Measurements from ENCODE around the gene CLDN8.

Gene CLDN8

GRCh38 chr21:30216041-30216723, at the start of gene CLDN8:
Gene CLDN8 (minus strand): TSS chr21:30216097. CDS start chr21:30215925, 172 bp downstream.
- no peak within 1 kb of the TSS for H3K4me3 ChIP-seq (ENCODE audit: low read depth in 1 of 2, low read length in 2 of 2)
- H3K4me1 ChIP-seq (ENCODE audit: insufficient read depth, low read length), result no peaks in the 10 kb centered on the region
- H3K27me3 ChIP-seq (ENCODE audit: control insufficient read depth in 1 of 2, insufficient read depth in 2 of 2, low read length in 2 of 2), result no peaks in the 10 kb centered on the region
- H3K9me3 ChIP-seq (ENCODE audit: low read length), result no peaks in the 10 kb centered on the region
- no peak within 1 kb of the TSS for H3K27ac ChIP-seq (ENCODE audit: low read depth, low read length)
- no peaks in the 10 kb centered on the region for H3K36me3 ChIP-seq (ENCODE audit: insufficient read depth, low read length)
- H3K9ac ChIP-seq (ENCODE audit: low read length), result no peak within 1 kb of the TSS

GRCh38 chr21:30257773-30258172, 41.9 kb upstream of the CLDN8 start:
- H3K9me3 ChIP-seq (ENCODE audit: low read length), result no peaks in the 10 kb centered on the region
- H3K9ac ChIP-seq (ENCODE audit: low read length), result no peak overlapping the region
- no peak overlapping the region for H3K4me3 ChIP-seq (ENCODE audit: low read depth in 1 of 2, low read length in 2 of 2)
- no peaks in the 10 kb centered on the region for H3K27me3 ChIP-seq (ENCODE audit: control insufficient read depth in 1 of 2, insufficient read depth in 2 of 2, low read length in 2 of 2)
- H3K4me1 ChIP-seq (ENCODE audit: insufficient read depth, low read length), result no peaks in the 10 kb centered on the region
- no peaks in the 10 kb centered on the region for H3K36me3 ChIP-seq (ENCODE audit: insufficient read depth, low read length)
- H3K27ac ChIP-seq (ENCODE audit: low read depth, low read length), result no peak overlapping the region

- Histone ChIP-seq H3K9me3 (ENCODE audit: low read length) (no peaks in the 10 kb centered on the region), H3K9ac (ENCODE audit: low read length) (no peak overlapping the region), H3K27me3 (ENCODE audit: control insufficient read depth in 1 of 2, insufficient read depth in 2 of 2, low read length in 2 of 2) (no peaks in the 10 kb centered on the region), H3K27ac (ENCODE audit: low read depth, low read length) (no peak overlapping the region), H3K36me3 (ENCODE audit: insufficient read depth, low read length) (no peaks in the 10 kb centered on the region), H3K4me1 (ENCODE audit: insufficient read depth, low read length) (no peaks in the 10 kb centered on the region), H3K4me3 (ENCODE audit: low read depth in 1 of 2, low read length in 2 of 2) (no peak overlapping the region)
Measured at GRCh38 chr21:30256100-30256499, 40.2 kb upstream of the CLDN8 start.

GRCh38 chr21:30255679-30256078, 39.8 kb upstream of the CLDN8 start:
- no peaks in the 10 kb centered on the region for H3K27me3 ChIP-seq (ENCODE audit: control insufficient read depth in 1 of 2, insufficient read depth in 2 of 2, low read length in 2 of 2)
- H3K4me1 ChIP-seq (ENCODE audit: insufficient read depth, low read length), result no peaks in the 10 kb centered on the region
- H3K4me3 ChIP-seq (ENCODE audit: low read depth in 1 of 2, low read length in 2 of 2), result no peak overlapping the region
- no peak overlapping the region for H3K9ac ChIP-seq (ENCODE audit: low read length)
- no peaks in the 10 kb centered on the region for H3K9me3 ChIP-seq (ENCODE audit: low read length)
- H3K36me3 ChIP-seq (ENCODE audit: insufficient read depth, low read length), result no peaks in the 10 kb centered on the region
- no peak overlapping the region for H3K27ac ChIP-seq (ENCODE audit: low read depth, low read length)

- Histone ChIP-seq H3K9ac (ENCODE audit: low read length) (no peak overlapping the region), H3K27ac (ENCODE audit: low read depth, low read length) (no peak overlapping the region), H3K4me3 (ENCODE audit: low read depth in 1 of 2, low read length in 2 of 2) (no peak overlapping the region), H3K4me1 (ENCODE audit: insufficient read depth, low read length) (no peaks in the 10 kb centered on the region), H3K27me3 (ENCODE audit: control insufficient read depth in 1 of 2, insufficient read depth in 2 of 2, low read length in 2 of 2) (no peaks in the 10 kb centered on the region), H3K36me3 (ENCODE audit: insufficient read depth, low read length) (no peaks in the 10 kb centered on the region), H3K9me3 (ENCODE audit: low read length) (no peaks in the 10 kb centered on the region)
Measured at GRCh38 chr21:30251781-30252180, 35.9 kb upstream of the CLDN8 start.

- Histone ChIP-seq H3K27ac (ENCODE audit: low read depth, low read length) (no peak overlapping the region), H3K36me3 (ENCODE audit: insufficient read depth, low read length) (no peaks in the 10 kb centered on the region), H3K27me3 (ENCODE audit: control insufficient read depth in 1 of 2, insufficient read depth in 2 of 2, low read length in 2 of 2) (no peaks in the 10 kb centered on the region), H3K9ac (ENCODE audit: low read length) (no peak overlapping the region), H3K9me3 (ENCODE audit: low read length) (no peaks in the 10 kb centered on the region), H3K4me1 (ENCODE audit: insufficient read depth, low read length) (no peaks in the 10 kb centered on the region), H3K4me3 (ENCODE audit: low read depth in 1 of 2, low read length in 2 of 2) (no peak overlapping the region)
Measured at GRCh38 chr21:30249936-30250335, 34.0 kb upstream of the CLDN8 start.

- Histone ChIP-seq H3K27me3 (ENCODE audit: control insufficient read depth in 1 of 2, insufficient read depth in 2 of 2, low read length in 2 of 2) (no peaks in the 10 kb centered on the region), H3K36me3 (ENCODE audit: insufficient read depth, low read length) (no peaks in the 10 kb centered on the region), H3K4me3 (ENCODE audit: low read depth in 1 of 2, low read length in 2 of 2) (no peak overlapping the region), H3K27ac (ENCODE audit: low read depth, low read length) (no peak overlapping the region), H3K9me3 (ENCODE audit: low read length) (no peaks in the 10 kb centered on the region), H3K4me1 (ENCODE audit: insufficient read depth, low read length) (no peaks in the 10 kb centered on the region), H3K9ac (ENCODE audit: low read length) (no peak overlapping the region)
Measured at GRCh38 chr21:30248844-30249243, 32.9 kb upstream of the CLDN8 start.

GRCh38 chr21:30245061-30245460, 29.2 kb upstream of the CLDN8 start:
- no peaks in the 10 kb centered on the region for H3K9me3 ChIP-seq (ENCODE audit: low read length)
- H3K4me1 ChIP-seq (ENCODE audit: insufficient read depth, low read length), result no peaks in the 10 kb centered on the region
- no peak overlapping the region for H3K27ac ChIP-seq (ENCODE audit: low read depth, low read length)
- no peak overlapping the region for H3K9ac ChIP-seq (ENCODE audit: low read length)
- no peaks in the 10 kb centered on the region for H3K27me3 ChIP-seq (ENCODE audit: control insufficient read depth in 1 of 2, insufficient read depth in 2 of 2, low read length in 2 of 2)
- H3K4me3 ChIP-seq (ENCODE audit: low read depth in 1 of 2, low read length in 2 of 2), result no peak overlapping the region
- no peaks in the 10 kb centered on the region for H3K36me3 ChIP-seq (ENCODE audit: insufficient read depth, low read length)

GRCh38 chr21:30243691-30244090, 27.8 kb upstream of the CLDN8 start:
- H3K36me3 ChIP-seq (ENCODE audit: insufficient read depth, low read length), result no peaks in the 10 kb centered on the region
- H3K4me1 ChIP-seq (ENCODE audit: insufficient read depth, low read length), result no peaks in the 10 kb centered on the region
- no peaks in the 10 kb centered on the region for H3K27me3 ChIP-seq (ENCODE audit: control insufficient read depth in 1 of 2, insufficient read depth in 2 of 2, low read length in 2 of 2)
- no peak overlapping the region for H3K4me3 ChIP-seq (ENCODE audit: low read depth in 1 of 2, low read length in 2 of 2)
- no peaks in the 10 kb centered on the region for H3K9me3 ChIP-seq (ENCODE audit: low read length)
- H3K27ac ChIP-seq (ENCODE audit: low read depth, low read length), result no peak overlapping the region
- no peak overlapping the region for H3K9ac ChIP-seq (ENCODE audit: low read length)

GRCh38 chr21:30240661-30241060, 24.8 kb upstream of the CLDN8 start:
- H3K4me1 ChIP-seq (ENCODE audit: insufficient read depth, low read length), result no peaks in the 10 kb centered on the region
- H3K36me3 ChIP-seq (ENCODE audit: insufficient read depth, low read length), result no peaks in the 10 kb centered on the region
- no peak overlapping the region for H3K9ac ChIP-seq (ENCODE audit: low read length)
- no peaks in the 10 kb centered on the region for H3K9me3 ChIP-seq (ENCODE audit: low read length)
- H3K27ac ChIP-seq (ENCODE audit: low read depth, low read length), result no peak overlapping the region
- H3K27me3 ChIP-seq (ENCODE audit: control insufficient read depth in 1 of 2, insufficient read depth in 2 of 2, low read length in 2 of 2), result no peaks in the 10 kb centered on the region
- no peak overlapping the region for H3K4me3 ChIP-seq (ENCODE audit: low read depth in 1 of 2, low read length in 2 of 2)

- Histone ChIP-seq H3K9ac (ENCODE audit: low read length) (no peak overlapping the region), H3K9me3 (ENCODE audit: low read length) (no peaks in the 10 kb centered on the region), H3K4me1 (ENCODE audit: insufficient read depth, low read length) (no peaks in the 10 kb centered on the region), H3K4me3 (ENCODE audit: low read depth in 1 of 2, low read length in 2 of 2) (no peak overlapping the region), H3K27me3 (ENCODE audit: control insufficient read depth in 1 of 2, insufficient read depth in 2 of 2, low read length in 2 of 2) (no peaks in the 10 kb centered on the region), H3K36me3 (ENCODE audit: insufficient read depth, low read length) (no peaks in the 10 kb centered on the region), H3K27ac (ENCODE audit: low read depth, low read length) (no peak overlapping the region)
Measured at GRCh38 chr21:30238168-30238567, 22.3 kb upstream of the CLDN8 start.

- H3K36me3 ChIP-seq (ENCODE audit: insufficient read depth, low read length), result no peaks in the 10 kb centered on the region
- H3K27ac ChIP-seq (ENCODE audit: low read depth, low read length), result no peak overlapping the region
- no peaks in the 10 kb centered on the region for H3K27me3 ChIP-seq (ENCODE audit: control insufficient read depth in 1 of 2, insufficient read depth in 2 of 2, low read length in 2 of 2)
- H3K9ac ChIP-seq (ENCODE audit: low read length), result no peak overlapping the region
- no peak overlapping the region for H3K4me3 ChIP-seq (ENCODE audit: low read depth in 1 of 2, low read length in 2 of 2)
- H3K4me1 ChIP-seq (ENCODE audit: insufficient read depth, low read length), result no peaks in the 10 kb centered on the region
- H3K9me3 ChIP-seq (ENCODE audit: low read length), result no peaks in the 10 kb centered on the region
Measured at GRCh38 chr21:30234643-30235042, 18.7 kb upstream of the CLDN8 start.
